NB4 (cell line): ENCODE data around the gene ZC3H12A.

Experiments
- DNase-seq: peaks from one replicate; pipeline ENCODE4 v3.0.0; 2010; ENCODE audit warnings: low read depth
- H3K4me3 ChIP-seq: one replicate; pipeline ENCODE4 v1.5.1; 2011; ENCODE audit warnings: mild to moderate bottlenecking, low read depth, low read length, moderate library complexity
- CTCF ChIP-seq: IDR thresholded peaks from one replicate; pipeline ENCODE4 v1.5.1; 2012; ENCODE audit warnings: low read depth, low read length
- MYC ChIP-seq: IDR thresholded peaks from 2 replicates; pipeline ENCODE4 v1.6.1; 2011; ENCODE audit warnings: low read depth, low read length
- POLR2A ChIP-seq: IDR thresholded peaks from 2 replicates; pipeline ENCODE4 v1.6.1; 2011; ENCODE audit warnings: mild to moderate bottlenecking; ENCODE audit not compliant: insufficient read length; ENCODE audit errors: extremely low read depth
- TF ChIP-seq, protein P1 (sequence below): IDR thresholded peaks from 2 replicates; pipeline ENCODE4 v1.6.1; 2011; ENCODE audit warnings: low read depth, low read length

The ZC3H12A gene

DNA sequence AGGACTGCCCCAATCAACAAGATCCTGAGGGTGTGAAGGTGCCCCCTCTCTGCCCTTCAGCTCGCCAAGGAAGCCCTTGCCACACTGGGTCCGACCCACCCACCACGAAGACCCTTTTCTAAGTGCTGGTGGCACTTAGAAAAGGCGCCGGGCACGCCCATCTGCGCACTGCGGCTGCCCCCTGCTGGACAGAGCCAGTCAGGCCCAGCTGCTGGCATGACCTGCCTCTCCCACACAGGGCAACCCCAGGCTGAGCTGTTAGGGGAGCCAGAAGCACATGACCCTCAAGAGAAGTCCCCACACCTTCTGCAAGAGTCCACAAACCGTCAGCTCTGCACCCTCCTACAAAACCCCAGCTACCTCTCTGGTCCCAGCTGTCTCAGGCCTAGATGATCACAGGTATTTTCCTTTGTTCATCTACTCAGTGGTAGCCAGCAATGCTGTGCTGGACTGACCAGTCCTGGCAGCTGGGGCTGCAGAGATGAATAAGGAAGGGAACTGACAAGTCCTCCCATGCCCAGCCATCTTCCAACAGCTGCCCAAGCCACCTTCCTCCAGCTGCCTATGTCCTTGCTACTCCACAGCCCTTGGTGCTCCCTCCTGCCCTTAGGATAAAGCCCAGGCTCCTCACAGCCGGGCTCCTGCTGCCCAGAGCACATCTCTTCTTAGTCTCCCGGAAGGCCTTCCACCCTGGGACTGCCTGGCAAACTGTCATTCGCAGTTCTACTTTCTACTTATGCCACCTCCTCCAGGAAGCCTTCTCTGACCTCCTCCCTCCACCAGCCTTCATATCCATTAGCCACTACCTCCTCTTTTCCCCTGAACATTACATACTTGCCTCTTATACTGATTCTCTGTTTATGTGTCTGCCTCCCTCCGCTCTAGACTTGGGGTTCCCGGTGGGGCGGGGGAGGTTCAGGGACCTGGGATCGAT, 39.8 kb upstream of the ZC3H12A start:
- TF ChIP-seq MYC (peak; percentile 65; the same call in 1 of the 2 replicates), CTCF (peak; percentile 92), POLR2A (no peak)
- TF ChIP-seq, protein P1, sequence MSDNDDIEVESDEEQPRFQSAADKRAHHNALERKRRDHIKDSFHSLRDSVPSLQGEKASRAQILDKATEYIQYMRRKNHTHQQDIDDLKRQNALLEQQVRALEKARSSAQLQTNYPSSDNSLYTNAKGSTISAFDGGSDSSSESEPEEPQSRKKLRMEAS = peak; percentile 83
- no peak overlapping the region for H3K4me3 ChIP-seq
- peak; percentile 68 for DNase-seq

DNA sequence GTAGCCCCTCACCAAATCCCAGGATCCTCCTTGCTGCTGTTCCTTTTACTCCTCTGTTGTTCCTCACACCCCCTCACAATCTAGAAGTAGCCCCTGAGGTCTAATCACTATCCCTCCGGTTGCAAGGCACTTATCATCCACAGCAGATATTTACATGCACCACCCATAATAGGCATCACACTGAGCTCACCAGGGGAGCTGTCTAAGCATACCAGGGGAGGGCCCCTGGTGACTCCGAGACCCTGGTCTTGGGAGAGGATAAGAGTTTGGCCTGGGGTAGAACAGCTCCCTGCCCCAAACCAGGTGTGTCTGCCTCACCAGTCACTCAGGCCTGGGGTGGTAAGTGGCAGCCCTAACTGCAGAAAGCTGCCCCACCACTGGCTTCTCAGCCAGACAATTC, 37.3 kb upstream of the ZC3H12A start:
- DNase-seq = no peak
- TF ChIP-seq MYC (no peak), CTCF (no peak), POLR2A (no peak)
- TF ChIP-seq, protein P1 = no peak
- H3K4me3 ChIP-seq = no peak overlapping the region

GRCh38 chr1:37438037-37438868, 36.1 kb upstream of the ZC3H12A start:
- TF ChIP-seq CTCF (no peak), POLR2A (no peak), MYC (no peak)
- TF ChIP-seq, protein P1 = no peak
- no peak overlapping the region for H3K4me3 ChIP-seq
- no peak for DNase-seq

- no peak for TF ChIP-seq CTCF
- no peak for TF ChIP-seq MYC
- TF ChIP-seq, protein P1 = no peak
- TF ChIP-seq POLR2A = no peak
- H3K4me3 ChIP-seq = no peak overlapping the region
- DNase-seq = no peak
Observed at GRCh38 chr1:37438869-37439343, 35.5 kb upstream of the ZC3H12A start.

GRCh38 chr1:37439349-37439995, 34.9 kb upstream of the ZC3H12A start:
- H3K4me3 ChIP-seq = no peak overlapping the region
- no peak for TF ChIP-seq CTCF
- TF ChIP-seq POLR2A = no peak
- no peak for TF ChIP-seq MYC
- TF ChIP-seq, protein P1 = no peak
- no peak for DNase-seq
